ENCODE results near the gene ADGRL2. TPM values are rescaled to one million over a fixed set of nuclear protein-coding genes. Genes with fewer than 3 reads are reported as not detected.
"Not testable (repeated sequence)": the region's sequence is repeated elsewhere in the genome, so short reads cannot be mapped to it uniquely, and the experiment has no call there.

ADGRL2 gene
- polyA plus RNA-seq, 1 experiment = 22.7 TPM

GRCh38 chr1:81876901-81877733, 76.4 kb downstream of the ADGRL2 start:
- ChIA-PET CTCF (interaction anchor here (1.4 kb wide), 1 partner anchor 75 kb away, joined by 3 read pairs; no protein-coding TSS in a partner anchor), POLR2A (no interaction called here)
- Histone ChIP-seq H3K4me3 (ENCODE audit: low read depth, low read length) (no peak overlapping the region), H3K9me3 (ENCODE audit: control insufficient read depth, insufficient read depth, low read length) (no peaks in the 10 kb centered on the region), H3K27ac (ENCODE audit: low read depth, low read length) (no peak overlapping the region), H3K27me3 (ENCODE audit: control insufficient read depth, insufficient read depth, low read length) (no peaks in the 10 kb centered on the region)
- TF ChIP-seq CTCF (IDR thresholded peaks at IDR 0.05; ENCODE audit: low read depth, low read length) = no peak
- DNase-seq (ENCODE audit: low read depth, low spot score) = no peak

- no peak for TF ChIP-seq CTCF (IDR thresholded peaks at IDR 0.05; ENCODE audit: low read depth, low read length)
- CTCF ChIA-PET = no interaction called here
- H3K4me3 ChIP-seq (ENCODE audit: low read depth, low read length) = no peak overlapping the region
- H3K9me3 ChIP-seq (ENCODE audit: control insufficient read depth, insufficient read depth, low read length) = no peaks in the 10 kb centered on the region
- POLR2A ChIA-PET = no interaction called here
- H3K27ac ChIP-seq (ENCODE audit: low read depth, low read length) = no peak overlapping the region
- DNase-seq (ENCODE audit: low read depth, low spot score) = no peak
- no peaks in the 10 kb centered on the region for H3K27me3 ChIP-seq (ENCODE audit: control insufficient read depth, insufficient read depth, low read length)
These were observed 77.2 kb downstream of the ADGRL2 start for GRCh38 chr1:81877940-81878339.

GRCh38 chr1:81878538-81878937, 77.8 kb downstream of the ADGRL2 start:
- H3K27ac ChIP-seq (ENCODE audit: low read depth, low read length) = no peak overlapping the region
- H3K9me3 ChIP-seq (ENCODE audit: control insufficient read depth, insufficient read depth, low read length) = no peaks in the 10 kb centered on the region
- ChIA-PET CTCF (no interaction called here), POLR2A (no interaction called here)
- no peaks in the 10 kb centered on the region for H3K27me3 ChIP-seq (ENCODE audit: control insufficient read depth, insufficient read depth, low read length)
- no peak for TF ChIP-seq CTCF (IDR thresholded peaks at IDR 0.05; ENCODE audit: low read depth, low read length)
- H3K4me3 ChIP-seq (ENCODE audit: low read depth, low read length) = no peak overlapping the region
- DNase-seq (ENCODE audit: low read depth, low spot score) = no peak

- POLR2A ChIA-PET = no interaction called here
- Histone ChIP-seq H3K9me3 (ENCODE audit: control insufficient read depth, insufficient read depth, low read length) (no peaks in the 10 kb centered on the region), H3K4me3 (ENCODE audit: low read depth, low read length) (no peak overlapping the region), H3K27me3 (ENCODE audit: control insufficient read depth, insufficient read depth, low read length) (no peaks in the 10 kb centered on the region), H3K27ac (ENCODE audit: low read depth, low read length) (no peak overlapping the region)
- no peak for DNase-seq (ENCODE audit: low read depth, low spot score)
- CTCF ChIA-PET = no interaction called here
- no peak for TF ChIP-seq CTCF (IDR thresholded peaks at IDR 0.05; ENCODE audit: low read depth, low read length)
These were observed 80.0 kb downstream of the ADGRL2 start for GRCh38 chr1:81880781-81881180.

- no peaks in the 10 kb centered on the region for H3K9me3 ChIP-seq (ENCODE audit: control insufficient read depth, insufficient read depth, low read length)
- no peak for TF ChIP-seq CTCF (IDR thresholded peaks at IDR 0.05; ENCODE audit: low read depth, low read length)
- DNase-seq (ENCODE audit: low read depth, low spot score) = no peak
- ChIA-PET POLR2A (no interaction called here), CTCF (no interaction called here)
- H3K4me3 ChIP-seq (ENCODE audit: low read depth, low read length) = no peak overlapping the region
- no peak overlapping the region for H3K27ac ChIP-seq (ENCODE audit: low read depth, low read length)
- no peaks in the 10 kb centered on the region for H3K27me3 ChIP-seq (ENCODE audit: control insufficient read depth, insufficient read depth, low read length)
These were observed 84.6 kb downstream of the ADGRL2 start for GRCh38 chr1:81885291-81885690.

- CTCF ChIA-PET; DNase-seq (ENCODE audit: low read depth, low spot score); POLR2A ChIA-PET: not testable (repeated sequence)
These were observed 85.6 kb downstream of the ADGRL2 start for GRCh38 chr1:81886292-81886691.

More at GRCh38 chr1:81886292-81886691, 85.6 kb downstream of the ADGRL2 start:
- not testable (repeated sequence) for H3K27ac ChIP-seq (ENCODE audit: low read depth, low read length); H3K4me3 ChIP-seq (ENCODE audit: low read depth, low read length); H3K9me3 ChIP-seq (ENCODE audit: control insufficient read depth, insufficient read depth, low read length); H3K27me3 ChIP-seq (ENCODE audit: control insufficient read depth, insufficient read depth, low read length)

Measured in AG04450 (cell line).